M059J (cell line): ENCODE measurements around the gene BICDL2. TPM values are rescaled to one million over a fixed set of nuclear protein-coding genes. Genes with fewer than 3 reads are reported as not detected.

Source experiments
- DNase-seq: peaks from one replicate; pipeline ENCODE4 v3.0.0-alpha.2; 2012; ENCODE audit warnings: low read depth
- total RNA-seq: library from RNA; depleted of rRNA; stranded (reverse); fragments of >200 nt; shearing (Covaris generic); gene quantifications from 2 replicates; pipeline ENCODE4 v1.2.3, GENCODE V29; 2014

BICDL2 gene
- total RNA-seq, 1 experiment from 2014 or later: not detected

- no peak for DNase-seq
Measured at GRCh38 chr16:3046641-3047386, 10.1 kb upstream of the BICDL2 start.

DNA sequence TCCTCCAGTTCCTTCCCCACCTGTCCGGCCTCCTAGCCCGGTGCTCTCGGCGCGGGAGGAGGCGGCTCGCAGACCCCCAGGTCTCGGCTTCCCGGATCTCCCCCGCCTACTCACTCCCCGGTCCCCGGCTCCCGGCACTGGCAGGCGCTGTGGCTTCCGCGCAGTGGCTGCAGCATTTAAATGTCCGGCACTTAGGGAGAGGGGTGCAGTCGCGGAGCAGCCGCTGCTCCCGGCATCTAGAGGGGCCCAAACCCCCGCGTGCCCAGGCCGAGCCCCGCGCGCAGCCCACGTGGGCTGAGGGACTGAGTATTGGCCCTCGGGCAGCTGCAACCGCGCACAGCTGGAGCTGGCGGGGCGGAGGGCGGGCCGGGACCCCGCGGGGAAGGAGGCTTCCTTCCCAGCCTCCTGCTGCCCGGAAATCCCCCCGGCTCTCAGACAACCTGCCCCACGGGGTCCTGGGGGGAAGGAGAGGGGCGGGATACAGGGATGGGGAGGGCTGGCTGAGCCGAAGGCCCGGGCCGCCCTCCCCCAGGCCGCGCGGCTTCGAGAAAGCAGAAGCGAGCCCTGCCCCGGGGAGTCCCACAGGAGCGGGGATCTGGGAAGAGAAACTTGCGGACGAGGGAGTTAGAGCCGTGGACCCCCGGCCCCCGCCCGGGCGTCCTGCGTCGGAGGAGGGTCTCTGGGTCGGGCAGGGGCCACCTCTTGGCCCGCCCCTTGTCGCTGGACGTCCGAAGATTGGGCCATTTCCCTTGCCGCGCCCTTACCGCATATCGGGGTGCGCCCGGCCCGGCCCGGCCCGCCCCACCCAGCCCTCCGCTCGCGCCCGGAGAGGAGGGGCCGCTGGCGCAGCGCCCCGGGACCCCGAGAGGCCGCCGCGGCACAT, 9.3 kb upstream of the BICDL2 start, which contains the start of gene MMP25:
TSS of gene MMP25 (plus strand) at position 804 of the 883 bp plus-strand sequence. CDS start 357 bp downstream, outside the sequence.
- no peak for DNase-seq

- DNase-seq: no peak
Measured at GRCh38 chr16:3044708-3045107, 8.0 kb upstream of the BICDL2 start.

GRCh38 chr16:3042376-3042775, 5.6 kb upstream of the BICDL2 start:
- DNase-seq: no peak

GRCh38 chr16:3038896-3039295, 2.2 kb upstream of the BICDL2 start:
- DNase-seq: no peak

DNA sequence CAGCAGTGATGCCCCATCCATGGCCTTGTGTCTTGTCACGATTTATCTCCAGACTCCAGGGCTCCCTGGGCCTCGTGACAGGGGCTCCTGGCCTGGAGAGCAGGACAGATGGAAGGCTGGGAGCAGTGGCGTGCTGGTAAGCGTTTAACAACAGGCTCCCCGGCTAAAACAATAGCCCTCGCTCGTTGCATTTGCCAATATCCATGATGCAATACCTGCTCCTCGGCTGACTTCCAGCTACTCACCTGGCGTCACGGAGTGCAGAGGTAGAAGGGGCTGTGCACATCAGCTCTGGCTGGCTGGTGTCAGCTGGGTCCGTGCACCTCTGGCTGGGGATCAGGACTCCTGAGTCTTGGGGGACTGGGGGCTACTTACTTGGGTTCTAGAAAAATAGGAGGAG, 1.5 kb upstream of the BICDL2 start:
- no peak for DNase-seq

- no peak for DNase-seq
Measured at GRCh38 chr16:3035972-3036725, 595 bp downstream of the BICDL2 start.

DNA sequence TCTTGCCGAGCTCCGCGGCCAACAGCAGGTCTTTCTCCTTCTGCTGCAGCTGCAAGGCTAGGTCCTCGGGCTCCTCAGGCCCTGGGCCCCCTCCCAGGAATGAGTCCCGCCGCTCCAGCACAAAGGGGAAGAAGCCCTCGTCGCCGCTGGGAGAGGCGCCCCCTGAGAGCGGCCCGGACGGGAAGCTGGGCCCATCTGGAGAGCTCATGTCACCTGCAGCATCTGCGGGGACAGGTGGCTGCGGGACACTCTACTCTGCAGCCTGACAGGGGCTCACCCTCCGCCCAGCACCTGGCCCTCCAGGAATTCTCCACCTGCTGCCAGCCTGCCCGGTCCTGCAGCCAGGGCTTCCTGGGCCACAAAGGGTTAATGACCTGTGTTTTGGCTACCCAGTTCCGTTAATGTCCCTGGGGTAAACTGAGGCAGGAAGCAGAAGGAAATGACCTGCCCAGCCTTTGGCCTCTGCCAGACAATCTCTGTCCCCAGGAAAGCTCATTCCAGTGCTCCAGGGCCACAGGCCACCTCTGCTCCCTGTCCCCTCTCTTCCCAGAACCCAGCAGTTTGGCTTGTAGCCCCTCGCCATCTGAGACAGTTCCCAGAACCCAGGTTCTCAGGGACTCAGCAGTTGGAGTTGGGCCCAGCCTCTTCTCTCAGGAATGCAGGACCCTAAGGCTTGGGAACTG, 1.3 kb downstream of the BICDL2 start:
- no peak for DNase-seq

DNA sequence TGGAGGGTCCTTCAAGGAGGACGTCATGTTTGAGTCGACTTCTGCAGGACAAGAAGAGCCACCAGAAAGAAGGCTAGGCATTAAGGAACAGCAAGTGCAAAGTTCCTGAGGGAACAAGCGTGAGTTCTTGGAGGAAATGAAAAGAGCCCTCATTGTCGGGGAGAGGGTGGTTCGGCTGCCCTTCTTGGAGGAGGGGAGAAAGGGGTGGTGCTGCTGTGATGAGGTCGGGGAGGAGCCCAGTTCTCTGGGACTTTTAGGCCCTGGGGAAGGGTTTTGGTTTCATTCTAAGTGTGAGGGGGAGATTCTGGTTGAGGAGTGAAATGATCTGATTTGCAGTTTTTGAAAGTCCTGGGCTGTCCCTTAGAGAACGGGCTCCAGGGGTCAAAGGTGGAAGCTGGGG, 4.1 kb downstream of the BICDL2 start:
- no peak for DNase-seq

DNA sequence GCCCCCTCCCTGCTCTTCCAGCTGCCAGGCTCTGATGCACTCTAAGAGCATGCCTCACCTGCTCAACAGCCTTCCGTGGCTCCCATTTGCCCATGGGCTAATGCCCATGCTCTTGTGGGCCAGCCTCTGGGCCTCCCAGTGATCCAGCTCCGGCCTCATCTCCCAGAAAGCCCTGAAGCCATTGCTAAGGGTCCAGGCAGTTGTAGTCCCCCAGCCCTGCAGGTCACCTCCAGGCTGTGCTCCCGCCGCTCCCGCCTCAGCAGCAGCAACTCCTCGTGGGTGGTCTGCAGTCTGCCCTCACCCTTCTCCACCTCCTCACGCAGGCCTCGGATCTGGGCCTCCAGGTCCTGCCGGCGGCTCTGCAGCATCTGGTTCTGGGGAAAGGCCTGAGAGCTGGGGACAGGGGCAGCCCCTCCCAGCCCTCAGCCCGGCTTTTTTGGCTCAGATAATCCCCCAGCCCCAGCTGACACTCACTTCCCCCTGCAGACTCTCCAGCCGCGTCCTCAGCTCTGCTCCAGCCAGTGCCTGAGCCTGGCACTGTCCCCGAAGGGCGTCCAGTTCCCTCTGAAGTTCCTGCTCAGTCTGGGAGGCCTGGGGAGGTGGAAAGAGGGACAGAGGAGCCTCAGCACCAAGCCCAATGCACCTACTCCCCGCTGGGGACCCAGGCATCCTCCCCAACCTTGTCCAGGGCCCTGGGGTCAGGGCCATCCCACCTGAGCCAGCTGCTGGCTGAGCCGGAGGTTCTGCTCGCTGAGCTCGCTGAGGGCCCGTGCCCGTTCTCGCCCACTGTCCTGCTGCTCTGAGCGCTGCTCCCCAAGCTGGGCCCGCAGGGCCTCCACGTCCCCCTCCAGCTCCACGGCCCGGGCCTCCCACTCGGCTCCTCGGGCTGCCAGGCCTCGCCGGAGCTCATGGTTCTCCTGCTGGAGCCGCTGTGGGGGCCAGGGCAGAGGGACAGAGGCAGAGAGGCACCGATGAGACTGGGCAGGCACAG, 6.2 kb downstream of the BICDL2 start:
- DNase-seq: no peak

GRCh38 chr16:3029491-3030221, 7.1 kb downstream of the BICDL2 start:
- no peak for DNase-seq

DNA sequence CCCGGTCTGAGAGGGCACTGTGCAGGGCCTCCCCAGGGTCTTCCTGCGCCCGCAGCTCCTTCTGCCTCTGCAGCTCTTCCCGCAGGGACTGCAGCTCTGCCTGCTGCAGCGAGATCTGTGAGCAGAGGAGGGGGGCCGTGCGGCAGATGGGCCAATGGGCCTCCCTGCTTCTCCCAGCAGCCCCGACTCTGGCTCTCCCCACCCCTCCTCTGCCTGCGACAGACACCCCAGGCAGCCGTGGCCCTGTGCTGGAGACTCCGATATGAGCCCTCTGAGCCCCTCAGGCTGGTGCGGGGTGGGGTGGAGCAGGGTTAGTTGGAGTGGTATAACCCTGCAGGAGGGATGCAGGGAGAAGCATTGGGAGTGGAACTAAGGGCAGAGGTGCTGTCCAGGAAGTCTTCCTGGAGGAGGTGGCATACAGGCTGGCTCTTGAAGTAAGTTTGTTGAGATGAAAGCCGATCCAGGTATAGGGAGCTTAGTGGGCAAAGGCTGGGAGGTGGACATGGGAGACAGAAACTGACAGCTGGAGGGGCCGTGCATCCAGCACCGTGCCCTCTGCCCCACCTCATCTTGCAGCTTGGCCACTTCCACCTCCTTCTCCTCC, 7.9 kb downstream of the BICDL2 start:
- DNase-seq: no peak

DNA sequence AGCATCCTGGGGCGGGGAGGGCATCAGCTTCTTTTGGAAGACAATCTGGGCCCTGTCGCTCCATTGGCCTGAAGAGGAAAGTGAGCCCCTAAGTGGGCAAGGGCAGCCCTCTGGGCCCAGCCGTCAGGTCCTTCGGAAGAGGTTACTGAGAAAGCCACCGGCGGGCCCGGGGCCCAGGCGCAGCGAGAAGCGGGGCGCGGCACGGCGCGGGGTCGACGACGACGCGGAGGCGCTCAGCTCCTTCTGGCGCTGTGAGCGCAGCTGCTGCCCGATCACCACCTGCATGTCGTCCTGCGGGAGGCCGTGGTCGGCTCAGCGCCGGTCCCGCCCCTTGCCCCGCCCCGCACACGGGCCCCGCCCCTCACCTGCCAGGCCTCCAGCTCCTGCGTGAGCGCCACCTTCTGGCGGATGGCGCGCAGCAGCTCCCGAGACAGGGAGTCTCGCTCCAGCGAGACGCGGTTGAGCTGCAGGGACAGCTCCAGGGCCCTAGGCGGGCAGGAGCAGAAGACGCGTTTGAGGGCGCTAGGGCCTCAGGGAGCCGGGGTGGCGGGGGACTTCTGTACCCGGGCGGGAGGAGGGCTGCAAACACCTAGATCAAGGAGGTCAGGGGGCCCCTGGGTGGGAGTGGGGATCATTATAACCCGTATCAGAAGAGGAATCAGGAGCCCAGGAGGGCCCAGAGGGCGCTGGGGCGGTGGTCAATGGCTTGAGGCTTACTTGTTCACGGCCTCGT, 8.6 kb downstream of the BICDL2 start:
- no peak for DNase-seq

GRCh38 chr16:3027489-3027795, 9.3 kb downstream of the BICDL2 start:
- DNase-seq: no peak

GRCh38 chr16:3026609-3027488, 9.9 kb downstream of the BICDL2 start:
- DNase-seq: no peak

- no peak for DNase-seq
Measured at GRCh38 chr16:3026003-3026378, 10.8 kb downstream of the BICDL2 start.
